HG03066 (cell line): ENCODE measurements around the gene NUP98.
A peak's percentile ranks its signal among the peaks of the same experiment; 100 is the strongest.
"Not testable (repeated sequence)": the region's sequence is repeated elsewhere in the genome, so short reads cannot be mapped to it uniquely, and the experiment has no call there.

Experiments used
- ATAC-seq: cut with Tn5 transposase; IDR thresholded peaks from one replicate; pipeline ENCODE4 v1.9.1; 2021; ENCODE audit warnings: low read depth; ENCODE audit not compliant: unreplicated experiment

NUP98 gene

GRCh38 chr11:3827434-3828186, 30.3 kb upstream of the NUP98 start:
- no peak for ATAC-seq

GRCh38 chr11:3826721-3827120, 29.4 kb upstream of the NUP98 start:
- no peak for ATAC-seq

GRCh38 chr11:3825473-3826154, 28.3 kb upstream of the NUP98 start:
- no peak for ATAC-seq

DNA sequence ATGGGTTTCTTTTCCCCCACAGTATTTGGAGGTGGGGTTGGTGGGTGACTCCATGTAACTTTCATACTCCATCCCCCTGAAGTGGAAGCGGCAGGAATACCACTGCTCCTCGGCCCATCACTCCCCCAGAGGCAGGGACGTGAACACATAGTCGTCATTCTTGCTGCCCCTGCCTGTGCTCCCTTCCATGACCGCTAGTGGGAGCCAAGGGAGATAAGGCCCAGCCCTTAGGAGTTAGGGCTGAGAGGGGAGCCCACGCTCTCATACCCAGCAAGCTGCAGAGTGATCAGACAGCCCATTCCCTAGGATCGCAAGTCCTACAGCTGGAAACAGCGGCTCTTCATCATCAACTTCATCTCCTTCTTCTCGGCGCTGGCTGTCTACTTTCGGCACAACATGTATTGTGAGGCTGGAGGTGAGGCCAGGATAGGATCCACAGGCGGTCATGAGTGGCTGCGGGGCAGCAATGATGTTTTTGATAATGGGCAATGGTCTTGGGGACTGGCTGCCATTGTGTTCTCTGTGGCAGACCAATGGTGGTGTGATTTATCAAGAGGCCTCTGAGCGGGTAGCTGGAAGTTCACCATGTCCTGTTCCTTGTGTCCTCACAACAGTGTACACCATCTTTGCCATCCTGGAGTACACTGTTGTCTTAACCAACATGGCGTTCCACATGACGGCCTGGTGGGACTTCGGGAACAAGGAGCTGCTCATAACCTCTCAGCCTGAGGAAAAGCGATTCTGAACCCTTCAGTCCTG, 27.5 kb upstream of the NUP98 start:
- peak; percentile 82 for ATAC-seq

DNA sequence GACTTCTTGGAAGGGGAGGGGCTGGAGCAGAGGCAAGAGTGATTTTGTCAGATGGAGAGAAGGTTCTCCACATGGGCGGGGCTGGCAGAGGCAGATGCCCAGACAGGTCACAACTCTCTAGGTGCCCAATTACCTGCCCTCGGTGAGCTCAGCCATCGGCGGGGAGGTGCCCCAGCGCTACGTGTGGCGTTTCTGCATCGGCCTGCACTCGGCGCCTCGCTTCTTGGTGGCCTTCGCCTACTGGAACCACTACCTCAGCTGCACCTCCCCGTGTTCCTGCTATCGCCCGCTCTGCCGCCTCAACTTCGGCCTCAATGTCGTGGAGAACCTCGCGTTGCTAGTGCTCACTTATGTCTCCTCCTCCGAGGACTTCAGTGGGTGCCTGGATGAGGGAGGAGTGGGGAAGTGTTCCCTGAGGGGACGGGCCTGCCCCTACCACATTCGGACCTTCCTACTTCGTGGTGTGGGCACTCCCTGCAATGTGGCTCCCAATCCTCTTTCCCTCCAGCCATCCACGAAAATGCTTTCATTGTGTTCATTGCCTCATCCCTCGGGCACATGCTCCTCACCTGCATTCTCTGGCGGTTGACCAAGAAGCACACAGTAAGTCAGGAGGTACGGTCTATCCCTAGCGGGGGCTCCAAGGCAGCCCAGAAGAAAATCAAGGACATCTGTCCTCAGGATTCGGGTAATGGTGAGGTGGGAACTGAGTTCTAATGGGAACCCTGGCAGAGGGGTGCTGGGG, 26.6 kb upstream of the NUP98 start:
- ATAC-seq = no peak

- ATAC-seq = no peak
Measured at GRCh38 chr11:3823303-3823702, 25.9 kb upstream of the NUP98 start.

DNA sequence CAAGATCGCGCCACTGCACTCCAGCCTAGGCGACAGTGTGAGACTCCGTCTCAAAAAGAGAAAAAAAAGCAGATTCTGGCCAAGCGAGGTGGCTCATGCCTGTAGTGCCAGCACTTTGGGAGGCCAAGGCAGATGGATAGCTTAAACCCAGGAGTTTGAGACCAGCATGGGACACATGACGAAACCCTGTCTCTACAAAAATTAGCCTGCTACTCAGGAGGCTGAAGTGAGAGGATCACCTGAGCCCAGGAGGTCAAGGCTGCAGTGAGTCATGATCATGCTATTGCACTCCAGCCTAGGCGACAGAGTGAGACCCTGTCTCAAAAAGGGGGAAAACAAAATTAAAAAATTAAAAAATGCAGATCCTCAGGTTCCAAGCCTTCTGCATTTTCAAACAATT, 25.0 kb upstream of the NUP98 start:
- ATAC-seq = no peak

GRCh38 chr11:3820971-3821370, 23.6 kb upstream of the NUP98 start:
- no peak for ATAC-seq

DNA sequence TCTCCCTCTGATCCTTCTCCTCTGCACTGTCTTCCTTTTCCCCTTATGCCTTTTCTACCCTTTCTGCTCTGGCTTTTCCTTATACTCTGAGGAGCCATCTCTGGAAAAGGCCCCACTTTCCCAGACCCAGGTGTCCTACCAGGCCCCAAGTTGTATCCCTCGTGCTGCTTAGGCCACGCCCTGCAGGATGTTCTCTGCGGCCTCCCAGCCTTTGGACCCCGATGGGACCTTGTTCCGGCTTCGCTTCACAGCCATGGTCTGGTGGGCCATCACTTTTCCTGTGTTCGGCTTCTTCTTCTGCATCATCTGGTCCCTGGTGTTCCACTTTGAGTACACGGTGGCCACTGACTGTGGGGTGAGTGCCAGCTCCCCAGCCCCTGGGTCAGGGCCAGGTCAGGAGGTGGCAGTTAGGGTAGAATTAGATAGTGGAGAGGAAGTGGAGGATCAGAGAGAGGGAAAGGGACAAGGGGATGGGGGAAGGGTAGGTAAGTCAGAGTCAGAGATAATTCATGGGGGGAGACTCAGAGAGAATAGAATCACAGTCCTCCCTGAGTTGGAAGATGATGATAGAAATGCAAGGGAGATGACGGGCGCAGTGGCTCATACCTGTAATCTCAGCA, 19.9 kb upstream of the NUP98 start:
- ATAC-seq = no peak

- no peak for ATAC-seq
Measured at GRCh38 chr11:3816673-3817072, 19.3 kb upstream of the NUP98 start.

DNA sequence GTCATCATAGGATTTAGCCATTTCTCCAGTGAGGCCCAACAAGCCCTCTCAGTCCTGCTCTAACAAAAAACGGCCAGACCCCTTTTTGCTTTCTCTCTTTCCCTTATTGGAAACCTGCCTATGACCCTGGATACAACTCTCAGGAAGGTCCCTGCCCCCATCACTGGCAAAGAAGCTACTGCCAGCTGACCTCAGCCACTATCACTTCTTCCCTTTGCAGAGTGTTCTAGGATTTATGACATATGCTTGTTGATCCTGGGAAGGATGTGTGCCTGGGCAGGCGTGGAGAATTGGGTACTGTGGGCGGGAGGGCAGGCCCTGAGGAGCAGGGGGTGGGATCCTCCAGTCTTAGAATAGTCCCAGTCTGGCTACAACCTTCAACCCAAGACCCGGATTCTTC, 18.5 kb upstream of the NUP98 start:
- ATAC-seq = no peak

- ATAC-seq = not testable (repeated sequence)
Measured at GRCh38 chr11:3814832-3815231, 17.5 kb upstream of the NUP98 start.

- ATAC-seq = no peak
Measured at GRCh38 chr11:3810951-3811350, 13.6 kb upstream of the NUP98 start.

DNA sequence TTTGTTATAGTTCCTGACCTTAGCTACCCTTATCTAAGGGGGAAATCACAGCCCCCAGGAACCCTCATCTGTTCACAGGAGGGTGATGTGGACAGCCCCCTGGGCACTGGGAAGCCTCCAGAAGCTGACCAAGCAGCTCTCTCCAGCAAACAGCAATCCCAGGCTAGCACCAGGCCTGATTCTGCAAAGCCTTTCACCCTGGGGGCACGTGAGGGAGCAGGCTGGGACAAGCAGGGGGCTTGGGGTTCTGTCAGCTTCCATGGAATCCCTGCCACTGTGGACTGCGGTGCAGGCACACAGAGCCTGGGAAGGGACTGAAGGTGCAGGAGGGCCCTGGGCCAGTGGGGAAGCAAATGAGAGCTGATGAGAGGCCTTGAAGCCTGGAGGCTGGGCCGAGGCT, 13.1 kb upstream of the NUP98 start:
- no peak for ATAC-seq

DNA sequence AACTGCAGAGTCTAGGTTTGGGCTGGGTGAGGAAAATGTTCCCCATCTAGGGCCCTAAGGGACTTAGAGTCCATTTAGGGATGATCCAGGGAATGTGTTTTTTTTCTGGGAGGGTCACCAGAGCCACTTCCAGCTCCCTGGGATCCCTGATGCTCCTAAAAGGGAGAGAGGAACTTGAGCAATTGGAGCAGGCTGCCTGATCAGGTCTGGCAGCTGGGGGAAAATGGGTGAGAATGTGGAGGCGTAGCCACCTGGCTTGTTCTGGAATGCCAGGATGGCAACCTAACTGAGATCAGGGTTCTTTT, 12.2 kb upstream of the NUP98 start:
- ATAC-seq = no peak

DNA sequence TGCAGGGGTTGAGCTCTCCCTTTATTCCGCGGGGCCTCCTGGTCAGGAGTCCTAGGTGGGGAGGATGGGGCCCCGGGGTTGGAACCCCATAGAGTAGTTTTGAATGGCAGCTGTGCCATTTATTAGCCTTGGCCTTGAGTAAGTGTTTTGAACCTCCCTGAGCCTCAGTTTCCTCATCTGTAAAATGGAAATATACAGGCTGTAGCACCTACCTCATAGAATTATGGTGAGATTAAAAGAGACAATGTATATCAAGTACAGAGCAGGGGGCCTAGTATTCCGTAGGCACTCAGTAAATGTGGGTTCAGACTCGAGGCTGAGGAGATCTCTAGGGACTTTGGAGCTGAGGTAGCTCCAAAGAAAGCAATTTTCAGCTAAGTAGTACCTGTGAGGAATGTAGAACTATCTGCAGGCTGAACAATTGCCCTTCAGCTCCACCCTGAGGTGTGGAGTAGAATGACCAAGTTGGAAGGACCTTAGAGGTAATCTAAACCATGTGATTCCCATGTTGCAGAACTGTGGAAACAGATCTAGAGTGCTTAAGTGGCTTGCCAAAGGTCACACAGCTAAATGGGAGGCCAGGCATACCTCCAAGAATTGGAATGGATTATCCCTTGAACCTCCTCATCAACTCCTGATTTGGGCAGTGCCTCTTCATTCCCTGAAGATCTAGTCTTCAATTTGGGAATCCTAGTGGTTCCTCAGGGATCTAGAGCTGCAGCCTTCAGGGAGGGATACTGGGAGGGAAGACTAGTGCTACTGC, 11.7 kb upstream of the NUP98 start:
- ATAC-seq = peak; percentile 66

DNA sequence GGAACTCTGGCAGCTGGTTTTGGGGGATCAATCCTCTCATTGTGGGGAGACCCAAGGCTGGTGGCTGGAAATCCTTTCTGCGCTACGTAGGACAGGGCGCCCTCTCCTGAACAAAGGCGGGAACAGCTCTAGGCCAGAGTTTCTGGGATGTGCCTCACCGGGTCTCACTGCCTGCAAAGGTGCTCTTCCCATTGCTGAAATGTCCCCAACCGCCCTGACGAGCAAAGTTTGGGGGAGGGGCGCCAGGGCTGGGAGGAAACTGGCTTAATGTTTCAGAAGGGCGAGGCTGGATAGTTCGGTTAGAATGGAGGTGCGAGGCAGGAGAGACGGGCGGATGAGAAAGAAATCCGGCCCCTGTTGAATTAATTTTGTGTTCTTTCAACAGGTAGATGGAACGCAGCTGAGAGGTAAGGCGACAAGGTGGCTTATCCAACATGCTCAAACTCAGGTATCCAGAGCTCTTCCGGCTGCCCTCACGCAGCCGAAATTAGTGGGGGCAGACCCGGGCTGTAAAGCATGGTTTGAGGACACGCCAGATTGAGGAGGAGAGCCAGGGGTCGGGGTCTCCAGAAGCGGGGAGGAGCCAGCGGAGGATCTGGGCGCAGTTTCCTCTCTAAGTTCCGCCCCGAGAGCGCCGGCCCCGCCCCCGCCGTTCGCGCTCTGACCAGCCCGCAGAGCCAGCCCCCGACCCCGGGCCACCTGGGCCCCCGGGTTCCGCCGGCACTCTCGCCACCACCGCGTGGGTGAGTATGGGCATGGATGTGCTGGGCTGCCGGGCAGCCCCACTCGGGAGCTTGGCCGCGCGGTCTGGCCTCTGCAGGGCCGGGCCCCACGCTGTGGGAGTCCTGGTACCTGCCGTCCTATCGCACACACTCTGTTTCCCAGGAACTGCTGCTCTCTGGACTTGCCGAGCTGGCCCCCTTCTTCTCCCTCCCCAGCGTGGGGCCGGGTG, 10.8 kb upstream of the NUP98 start, which contains the start of gene PGAP2:
PGAP2 (plus strand) TSS at position 652 of the 952 bp plus-strand sequence. CDS start 2,700 bp downstream, outside the sequence.
- peak; percentile 81 for ATAC-seq

- ATAC-seq = no peak
Measured at GRCh38 chr11:3803726-3804495, 6.6 kb upstream of the NUP98 start.
